Activated CD4-positive, alpha-beta T cell treated with anti-CD3 and anti-CD28 coated beads, Interleukin-2, amount 50 U/mL, for 24 hours (primary cell): ENCODE data around the gene PRKCB.

ENCODE experiments used
- DNase-seq, 2 donors: peaks; one replicate each; pipeline ENCODE4 v3.0.0-alpha.2; 2020; ENCODE audit warnings: low read depth in 1 of 2, low spot score in 1 of 2

The PRKCB gene

GRCh38 chr16:24036038-24036543, 200.3 kb downstream of the PRKCB start:
- no peak for DNase-seq

- DNase-seq: peak in 1 of 2 donors; percentile 36
Observed at GRCh38 chr16:24036614-24037013, 200.8 kb downstream of the PRKCB start.

- DNase-seq: no peak
Observed at GRCh38 chr16:24037335-24037734, 201.6 kb downstream of the PRKCB start.

GRCh38 chr16:24041834-24042631, 206.2 kb downstream of the PRKCB start:
- DNase-seq: peak; percentile 69 to 73

- DNase-seq: no peak
Observed at GRCh38 chr16:24044467-24044866, 208.7 kb downstream of the PRKCB start.

- DNase-seq: no peak
Observed at GRCh38 chr16:24045641-24046040, 209.9 kb downstream of the PRKCB start.

- DNase-seq: no peak
Observed at GRCh38 chr16:24046442-24046841, 210.7 kb downstream of the PRKCB start.

GRCh38 chr16:24049113-24049512, 213.3 kb downstream of the PRKCB start:
- no peak for DNase-seq

GRCh38 chr16:24051125-24051524, 215.3 kb downstream of the PRKCB start:
- DNase-seq: no peak

GRCh38 chr16:24052329-24053098, 216.7 kb downstream of the PRKCB start:
- no peak for DNase-seq

GRCh38 chr16:24053099-24053946, 217.5 kb downstream of the PRKCB start:
- DNase-seq: no peak

GRCh38 chr16:24054741-24055491, 219.1 kb downstream of the PRKCB start:
- DNase-seq: no peak

GRCh38 chr16:24062270-24062817, 226.6 kb downstream of the PRKCB start:
- no peak for DNase-seq

- no peak for DNase-seq
Observed at GRCh38 chr16:24069036-24069590, 233.3 kb downstream of the PRKCB start.

GRCh38 chr16:24070851-24071250, 235.1 kb downstream of the PRKCB start:
- peak in 1 of 2 donors; percentile 10 for DNase-seq

- DNase-seq: no peak
Observed at GRCh38 chr16:24071666-24072360, 236.0 kb downstream of the PRKCB start.

- no peak for DNase-seq
Observed at GRCh38 chr16:24073321-24073720, 237.5 kb downstream of the PRKCB start.

GRCh38 chr16:24074574-24074973, 238.8 kb downstream of the PRKCB start:
- no peak for DNase-seq

- no peak for DNase-seq
Observed at GRCh38 chr16:24075302-24075701, 239.5 kb downstream of the PRKCB start.
